Panc1 (cell line): ENCODE results near the gene MGAT5B.

Experiments
- POLR2AphosphoS5 ChIP-seq: IDR thresholded peaks from 2 replicates; pipeline ENCODE4 v1.6.1; 2012; ENCODE audit warnings: mild to moderate bottlenecking, low read depth, low read length, moderate library complexity
- TF ChIP-seq, protein P1 (sequence below): fragments of 450-650 bp; IDR thresholded peaks from 2 replicates; pipeline ENCODE4 v1.5.1; 2017; ENCODE audit warnings: mild to moderate bottlenecking
- TF ChIP-seq, protein P2 (sequence below), 2 experiments: IDR thresholded peaks; 2 replicates each; pipeline ENCODE4 v1.6.1; 2011 to 2012; ENCODE audit warnings: low read depth in 2 of 2, control low read depth in 1 of 2, low read length in 1 of 2, mild to moderate bottlenecking in 1 of 2, moderate library complexity in 1 of 2; ENCODE audit not compliant: insufficient read depth in 1 of 2

DNA sequence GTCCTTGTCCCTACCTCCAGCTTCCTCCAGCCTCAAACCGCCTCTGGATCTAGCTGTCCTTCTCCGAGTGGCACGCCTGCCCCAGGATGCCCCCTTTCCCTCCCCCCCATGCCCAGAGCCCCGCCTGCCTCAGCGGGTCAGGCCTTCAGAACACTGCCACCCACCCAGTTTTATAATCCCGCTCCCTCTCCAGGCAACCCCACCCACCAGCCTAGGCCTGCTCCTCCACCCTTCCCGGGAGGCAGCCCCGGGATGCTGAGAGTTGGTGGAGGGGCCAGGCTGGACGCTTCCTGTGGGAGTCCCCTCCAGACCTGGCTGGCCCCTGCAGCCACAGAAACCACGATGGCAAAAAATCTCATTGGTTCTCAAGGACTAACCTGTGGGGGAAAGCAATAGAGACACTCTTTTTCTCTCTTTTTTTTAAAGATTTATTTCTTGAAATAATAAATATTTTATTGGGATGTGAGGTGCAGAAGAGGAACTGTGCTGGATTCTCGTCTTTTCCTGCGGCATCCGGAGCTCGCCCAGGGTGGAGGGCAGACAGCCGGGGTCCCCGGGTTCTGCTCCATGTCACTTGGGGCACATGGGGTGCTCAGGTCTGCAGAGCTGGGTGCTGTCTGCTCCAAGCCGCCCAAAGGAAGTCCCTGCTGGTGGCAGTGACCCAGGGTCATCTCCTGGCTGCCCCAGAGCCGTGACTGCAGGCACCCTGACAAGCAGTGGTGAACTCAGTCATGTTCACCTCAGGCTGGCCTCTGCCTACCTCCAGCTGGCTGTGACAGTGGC, 81.9 kb downstream of the MGAT5B start:
- TF ChIP-seq, protein P1, sequence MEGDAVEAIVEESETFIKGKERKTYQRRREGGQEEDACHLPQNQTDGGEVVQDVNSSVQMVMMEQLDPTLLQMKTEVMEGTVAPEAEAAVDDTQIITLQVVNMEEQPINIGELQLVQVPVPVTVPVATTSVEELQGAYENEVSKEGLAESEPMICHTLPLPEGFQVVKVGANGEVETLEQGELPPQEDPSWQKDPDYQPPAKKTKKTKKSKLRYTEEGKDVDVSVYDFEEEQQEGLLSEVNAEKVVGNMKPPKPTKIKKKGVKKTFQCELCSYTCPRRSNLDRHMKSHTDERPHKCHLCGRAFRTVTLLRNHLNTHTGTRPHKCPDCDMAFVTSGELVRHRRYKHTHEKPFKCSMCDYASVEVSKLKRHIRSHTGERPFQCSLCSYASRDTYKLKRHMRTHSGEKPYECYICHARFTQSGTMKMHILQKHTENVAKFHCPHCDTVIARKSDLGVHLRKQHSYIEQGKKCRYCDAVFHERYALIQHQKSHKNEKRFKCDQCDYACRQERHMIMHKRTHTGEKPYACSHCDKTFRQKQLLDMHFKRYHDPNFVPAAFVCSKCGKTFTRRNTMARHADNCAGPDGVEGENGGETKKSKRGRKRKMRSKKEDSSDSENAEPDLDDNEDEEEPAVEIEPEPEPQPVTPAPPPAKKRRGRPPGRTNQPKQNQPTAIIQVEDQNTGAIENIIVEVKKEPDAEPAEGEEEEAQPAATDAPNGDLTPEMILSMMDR: no peak
- TF ChIP-seq, protein P2, sequence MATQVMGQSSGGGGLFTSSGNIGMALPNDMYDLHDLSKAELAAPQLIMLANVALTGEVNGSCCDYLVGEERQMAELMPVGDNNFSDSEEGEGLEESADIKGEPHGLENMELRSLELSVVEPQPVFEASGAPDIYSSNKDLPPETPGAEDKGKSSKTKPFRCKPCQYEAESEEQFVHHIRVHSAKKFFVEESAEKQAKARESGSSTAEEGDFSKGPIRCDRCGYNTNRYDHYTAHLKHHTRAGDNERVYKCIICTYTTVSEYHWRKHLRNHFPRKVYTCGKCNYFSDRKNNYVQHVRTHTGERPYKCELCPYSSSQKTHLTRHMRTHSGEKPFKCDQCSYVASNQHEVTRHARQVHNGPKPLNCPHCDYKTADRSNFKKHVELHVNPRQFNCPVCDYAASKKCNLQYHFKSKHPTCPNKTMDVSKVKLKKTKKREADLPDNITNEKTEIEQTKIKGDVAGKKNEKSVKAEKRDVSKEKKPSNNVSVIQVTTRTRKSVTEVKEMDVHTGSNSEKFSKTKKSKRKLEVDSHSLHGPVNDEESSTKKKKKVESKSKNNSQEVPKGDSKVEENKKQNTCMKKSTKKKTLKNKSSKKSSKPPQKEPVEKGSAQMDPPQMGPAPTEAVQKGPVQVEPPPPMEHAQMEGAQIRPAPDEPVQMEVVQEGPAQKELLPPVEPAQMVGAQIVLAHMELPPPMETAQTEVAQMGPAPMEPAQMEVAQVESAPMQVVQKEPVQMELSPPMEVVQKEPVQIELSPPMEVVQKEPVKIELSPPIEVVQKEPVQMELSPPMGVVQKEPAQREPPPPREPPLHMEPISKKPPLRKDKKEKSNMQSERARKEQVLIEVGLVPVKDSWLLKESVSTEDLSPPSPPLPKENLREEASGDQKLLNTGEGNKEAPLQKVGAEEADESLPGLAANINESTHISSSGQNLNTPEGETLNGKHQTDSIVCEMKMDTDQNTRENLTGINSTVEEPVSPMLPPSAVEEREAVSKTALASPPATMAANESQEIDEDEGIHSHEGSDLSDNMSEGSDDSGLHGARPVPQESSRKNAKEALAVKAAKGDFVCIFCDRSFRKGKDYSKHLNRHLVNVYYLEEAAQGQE (IDR thresholded peaks at IDR 0.05; ENCODE audit: insufficient read depth in 1 of 2, low read depth in 2 of 2, low read length in 1 of 2): no peak
- no peak for TF ChIP-seq POLR2AphosphoS5
